ENCODE measurements around the gene KIR2DL3. TPM values are rescaled to one million over a fixed set of nuclear protein-coding genes. Genes with fewer than 3 reads are reported as not detected.

Gene KIR2DL3
- total RNA-seq, 4 donors from 2014 or later, result not detected

GRCh38 chr19:54724142-54724541 lies 14.2 kb upstream of the KIR2DL3 start, which contains the start of gene KIR3DL3:
Gene KIR3DL3 (plus strand): TSS chr19:54724442. CDS start chr19:54724497, 55 bp downstream.
- H3K9me3 ChIP-seq, result peaks cover 0 to 45% (median 4%) of the 10 kb centered on the region in 4 donors
- H3K27ac ChIP-seq, result no peak within 1 kb of the TSS
- H3K4me3 ChIP-seq, result no peak within 1 kb of the TSS
- H3K4me1 ChIP-seq, result no peaks in the 10 kb centered on the region
- H3K27me3 ChIP-seq, result no peaks in the 10 kb centered on the region
- 89 to 90% methylated on average over 9 of the region's 9 CpGs for WGBS, 2 donors
- TF ChIP-seq, protein P1, sequence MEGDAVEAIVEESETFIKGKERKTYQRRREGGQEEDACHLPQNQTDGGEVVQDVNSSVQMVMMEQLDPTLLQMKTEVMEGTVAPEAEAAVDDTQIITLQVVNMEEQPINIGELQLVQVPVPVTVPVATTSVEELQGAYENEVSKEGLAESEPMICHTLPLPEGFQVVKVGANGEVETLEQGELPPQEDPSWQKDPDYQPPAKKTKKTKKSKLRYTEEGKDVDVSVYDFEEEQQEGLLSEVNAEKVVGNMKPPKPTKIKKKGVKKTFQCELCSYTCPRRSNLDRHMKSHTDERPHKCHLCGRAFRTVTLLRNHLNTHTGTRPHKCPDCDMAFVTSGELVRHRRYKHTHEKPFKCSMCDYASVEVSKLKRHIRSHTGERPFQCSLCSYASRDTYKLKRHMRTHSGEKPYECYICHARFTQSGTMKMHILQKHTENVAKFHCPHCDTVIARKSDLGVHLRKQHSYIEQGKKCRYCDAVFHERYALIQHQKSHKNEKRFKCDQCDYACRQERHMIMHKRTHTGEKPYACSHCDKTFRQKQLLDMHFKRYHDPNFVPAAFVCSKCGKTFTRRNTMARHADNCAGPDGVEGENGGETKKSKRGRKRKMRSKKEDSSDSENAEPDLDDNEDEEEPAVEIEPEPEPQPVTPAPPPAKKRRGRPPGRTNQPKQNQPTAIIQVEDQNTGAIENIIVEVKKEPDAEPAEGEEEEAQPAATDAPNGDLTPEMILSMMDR (IDR thresholded peaks at IDR 0.05), result no peak
- no peak for TF ChIP-seq EP300 (IDR thresholded peaks at IDR 0.05)
- no peak for TF ChIP-seq POLR2A (IDR thresholded peaks at IDR 0.05)
- H3K36me3 ChIP-seq, result no peaks in the 10 kb centered on the region
- no peak for DNase-seq (ENCODE audit: low spot score in 2 of 2)

DNA sequence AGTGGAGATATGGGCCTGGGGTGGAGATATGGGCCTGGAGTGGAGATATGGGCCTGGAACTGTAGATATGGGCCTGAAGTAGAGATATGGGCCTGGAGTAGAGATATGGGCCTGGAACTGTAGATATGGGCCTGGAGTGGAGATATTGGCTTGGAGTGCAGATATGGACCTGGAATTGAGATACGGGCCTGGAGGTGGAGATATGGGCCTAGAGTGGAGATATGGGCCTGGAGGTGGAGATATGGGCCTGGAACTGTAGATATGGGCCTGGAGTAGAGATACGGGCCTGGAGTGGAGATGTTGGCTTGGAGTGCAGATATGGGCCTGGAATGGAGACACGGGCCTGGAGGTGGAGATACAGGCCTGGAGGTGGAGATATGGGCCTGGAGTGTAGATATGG lies 13.7 kb upstream of the KIR2DL3 start:
- H3K27ac ChIP-seq, result no peak overlapping the region
- no peak overlapping the region for H3K4me3 ChIP-seq
- no peaks in the 10 kb centered on the region for H3K36me3 ChIP-seq
- no peak for TF ChIP-seq POLR2A (IDR thresholded peaks at IDR 0.05)
- TF ChIP-seq, protein P1 (IDR thresholded peaks at IDR 0.05), result no peak
- no peak for TF ChIP-seq EP300 (IDR thresholded peaks at IDR 0.05)
- no peak for DNase-seq (ENCODE audit: low spot score in 2 of 2)
- H3K27me3 ChIP-seq, result no peaks in the 10 kb centered on the region
- peaks cover 0 to 42% (median 4%) of the 10 kb centered on the region in 4 donors for H3K9me3 ChIP-seq
- 79 to 80% methylated on average over 3 of the region's 3 CpGs for WGBS, 2 donors
- H3K4me1 ChIP-seq, result no peaks in the 10 kb centered on the region

GRCh38 chr19:54725321-54725720 lies 13.0 kb upstream of the KIR2DL3 start:
- H3K4me1 ChIP-seq, result no peaks in the 10 kb centered on the region
- no peak for DNase-seq (ENCODE audit: low spot score in 2 of 2)
- 78 to 82% methylated on average over 7 of the region's 7 CpGs for WGBS, 2 donors
- no peaks in the 10 kb centered on the region for H3K36me3 ChIP-seq
- no peak overlapping the region for H3K27ac ChIP-seq
- peaks cover 0 to 37% (median 4%) of the 10 kb centered on the region in 4 donors for H3K9me3 ChIP-seq
- TF ChIP-seq POLR2A (IDR thresholded peaks at IDR 0.05) (no peak), EP300 (IDR thresholded peaks at IDR 0.05) (no peak)
- TF ChIP-seq, protein P1 (IDR thresholded peaks at IDR 0.05), result no peak
- H3K27me3 ChIP-seq, result no peaks in the 10 kb centered on the region
- no peak overlapping the region for H3K4me3 ChIP-seq

GRCh38 chr19:54727562-54727961 lies 10.8 kb upstream of the KIR2DL3 start:
- Histone ChIP-seq H3K36me3 (no peaks in the 10 kb centered on the region), H3K4me1 (no peaks in the 10 kb centered on the region), H3K4me3 (no peak overlapping the region), H3K27me3 (no peaks in the 10 kb centered on the region), H3K9me3 (peaks cover 0 to 21% (median 0%) of the 10 kb centered on the region in 4 donors), H3K27ac (no peak overlapping the region)
- no peak for DNase-seq (ENCODE audit: low spot score in 2 of 2)
- TF ChIP-seq, protein P1 (IDR thresholded peaks at IDR 0.05), result no peak
- TF ChIP-seq POLR2A (IDR thresholded peaks at IDR 0.05) (no peak), EP300 (IDR thresholded peaks at IDR 0.05) (no peak)
- 75 to 76% methylated on average over 10 of the region's 10 CpGs for WGBS, 2 donors

DNA sequence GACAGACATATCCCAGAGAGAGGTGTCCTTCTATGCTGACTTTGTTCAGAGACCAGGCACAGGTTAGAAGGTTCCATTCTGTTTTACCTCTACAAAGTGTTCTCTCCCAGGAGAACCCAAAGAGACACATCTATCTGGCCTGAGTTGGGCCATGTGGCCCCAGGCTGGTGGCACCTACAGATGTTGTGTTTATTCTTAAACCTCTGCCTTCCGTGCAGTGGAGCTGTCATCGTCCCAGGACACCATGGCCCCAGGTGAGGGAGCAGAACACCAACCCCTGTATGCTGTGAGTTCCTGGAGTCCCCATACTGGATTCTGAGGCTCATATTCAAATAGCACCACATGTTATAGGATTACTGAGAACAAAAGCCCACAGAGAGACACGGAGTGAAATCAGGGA lies 10.1 kb upstream of the KIR2DL3 start:
- Histone ChIP-seq H3K36me3 (no peaks in the 10 kb centered on the region), H3K4me3 (no peak overlapping the region), H3K27ac (no peak overlapping the region), H3K9me3 (peaks cover 0 to 22% (median 0%) of the 10 kb centered on the region in 4 donors), H3K27me3 (no peaks in the 10 kb centered on the region), H3K4me1 (no peaks in the 10 kb centered on the region)
- TF ChIP-seq, protein P1 (IDR thresholded peaks at IDR 0.05), result no peak
- TF ChIP-seq POLR2A (IDR thresholded peaks at IDR 0.05) (no peak), EP300 (IDR thresholded peaks at IDR 0.05) (no peak)
- DNase-seq (ENCODE audit: low spot score in 2 of 2), result no peak
- 58 to 59% methylated on average over 3 of the region's 3 CpGs for WGBS, 2 donors
